HG03139 (cell line): ENCODE measurements around the gene PRM2.
"Not testable (repeated sequence)": the region's sequence is repeated elsewhere in the genome, so short reads cannot be mapped to it uniquely, and the experiment has no call there.

Experiments
- ATAC-seq: cut with Tn5 transposase; IDR thresholded peaks from one replicate; pipeline ENCODE4 v1.9.1; 2021; ENCODE audit not compliant: unreplicated experiment

The PRM2 gene

DNA sequence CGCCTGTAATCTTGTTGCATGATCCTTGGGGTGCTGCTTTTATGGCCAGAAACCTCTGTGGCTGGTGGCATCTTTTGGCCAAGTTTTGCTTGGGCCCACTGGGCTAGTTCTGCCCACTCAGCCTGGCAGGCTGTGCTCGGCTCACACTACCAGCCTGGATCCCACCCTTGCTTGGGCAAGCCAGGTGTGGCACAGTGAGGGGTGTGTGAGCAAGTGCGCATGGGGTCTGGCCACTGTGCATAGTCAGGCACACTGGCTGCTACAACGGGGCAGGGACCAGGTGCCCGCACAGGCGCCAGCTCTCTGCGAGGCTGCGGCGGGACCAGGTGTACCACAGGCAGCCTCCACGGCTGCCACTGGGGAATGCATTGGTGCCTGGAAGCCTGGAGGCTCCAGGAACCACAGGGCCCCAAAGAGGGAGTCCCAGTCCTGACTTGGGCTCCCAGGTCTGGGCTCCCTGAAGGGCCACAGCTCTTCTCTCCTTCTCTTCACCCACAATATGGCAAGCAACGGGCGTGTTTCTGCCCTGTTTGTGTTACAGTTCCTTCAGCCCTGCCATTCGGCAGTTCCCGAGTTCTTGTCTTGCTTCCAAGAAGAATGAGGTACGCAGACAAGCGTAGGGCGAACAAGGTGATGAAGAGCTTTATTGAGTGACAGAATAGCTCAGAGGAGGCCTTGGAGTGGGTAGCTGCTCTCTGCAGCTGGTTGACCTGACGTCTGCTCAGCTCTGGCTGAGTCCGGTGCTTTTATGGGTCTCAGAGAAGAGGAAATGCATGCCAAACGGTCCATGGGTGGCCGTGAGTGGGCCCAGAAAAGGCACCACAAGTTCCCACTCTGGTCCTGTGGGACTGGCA is 31.6 kb upstream of the PRM2 start:
- ATAC-seq: no peak

DNA sequence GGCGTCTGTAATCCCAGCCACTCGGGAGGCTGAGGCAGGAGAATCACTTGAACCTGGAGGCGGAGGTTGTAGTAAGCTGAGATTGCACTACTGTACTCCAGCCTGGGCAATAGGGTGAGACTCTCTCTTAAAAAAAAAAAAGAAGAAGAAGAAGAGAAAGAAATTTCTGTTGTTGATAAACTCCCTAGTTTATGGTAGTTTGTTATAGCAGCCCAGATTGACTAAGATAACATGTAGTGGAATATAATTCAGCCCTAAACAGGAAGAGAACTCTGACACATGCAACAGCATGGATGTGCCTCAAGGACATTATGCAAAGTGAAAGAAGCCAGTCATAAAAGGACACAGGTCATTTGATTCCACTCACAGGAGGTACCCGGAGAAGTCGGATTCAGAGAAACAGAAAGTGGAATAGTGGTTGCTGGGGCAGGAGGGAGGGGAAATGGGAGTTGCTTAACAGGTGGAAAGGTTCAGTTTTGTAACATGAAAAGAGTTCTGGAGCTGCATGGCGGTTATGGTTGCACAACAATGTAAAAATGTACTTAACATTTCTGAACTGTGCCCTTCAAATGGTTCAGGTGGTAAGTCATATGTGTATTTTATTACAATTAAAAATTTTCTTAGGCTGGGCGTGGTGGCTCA is 30.8 kb upstream of the PRM2 start:
- ATAC-seq: no peak

DNA sequence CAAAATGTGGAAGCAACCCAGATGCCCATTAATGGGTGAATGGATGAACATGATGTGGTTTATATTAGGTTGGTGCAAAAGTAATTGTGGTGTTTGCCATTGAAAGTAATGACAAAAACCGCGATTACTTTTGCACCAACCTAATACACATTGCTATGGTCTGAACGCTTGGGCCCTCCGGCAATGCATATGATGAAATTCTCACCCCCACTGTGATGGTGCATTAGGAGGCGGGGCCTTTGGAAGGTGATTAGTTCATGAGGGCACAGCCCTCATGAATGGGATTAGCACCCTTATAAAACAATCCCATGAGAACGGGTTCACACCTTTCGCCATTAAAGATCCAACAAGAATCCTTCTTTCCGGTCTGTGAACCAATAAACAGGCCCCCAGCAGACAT is 30.1 kb upstream of the PRM2 start:
- no peak for ATAC-seq

DNA sequence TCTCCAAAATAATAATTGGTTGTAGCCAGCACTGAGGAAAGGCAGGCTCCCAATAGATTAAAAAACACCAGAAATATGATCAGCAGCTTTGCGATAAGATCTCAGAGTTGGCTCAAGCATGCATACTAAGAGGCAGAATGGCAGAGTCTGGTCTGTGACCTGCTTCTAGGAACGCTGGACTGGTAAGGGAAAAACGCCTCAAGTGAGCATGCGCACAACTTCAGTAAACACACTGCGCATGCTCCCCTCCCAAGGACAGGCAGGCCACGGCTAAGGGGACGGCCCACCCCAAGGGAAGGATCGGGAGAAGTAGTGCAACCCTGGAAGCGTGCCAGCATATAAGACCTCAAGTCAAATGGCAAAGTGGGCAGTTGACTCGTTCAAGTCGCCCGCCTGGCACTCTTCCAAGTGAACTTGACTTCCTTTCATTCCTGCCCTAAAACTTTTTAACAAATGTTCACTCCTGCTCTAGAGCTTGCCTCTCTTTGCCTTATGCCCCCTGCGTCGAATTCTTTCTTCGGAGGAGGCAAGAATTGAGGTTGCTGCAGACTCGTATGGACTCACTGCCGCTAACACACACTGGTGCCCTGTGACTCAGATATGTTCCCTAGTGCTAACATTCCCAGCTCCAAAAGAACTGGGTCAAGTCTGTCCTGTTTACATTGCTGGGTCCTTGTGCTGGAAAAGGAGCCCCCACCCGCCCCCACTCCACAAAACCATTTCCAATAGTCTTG is 27.3 kb upstream of the PRM2 start:
- ATAC-seq: no peak

DNA sequence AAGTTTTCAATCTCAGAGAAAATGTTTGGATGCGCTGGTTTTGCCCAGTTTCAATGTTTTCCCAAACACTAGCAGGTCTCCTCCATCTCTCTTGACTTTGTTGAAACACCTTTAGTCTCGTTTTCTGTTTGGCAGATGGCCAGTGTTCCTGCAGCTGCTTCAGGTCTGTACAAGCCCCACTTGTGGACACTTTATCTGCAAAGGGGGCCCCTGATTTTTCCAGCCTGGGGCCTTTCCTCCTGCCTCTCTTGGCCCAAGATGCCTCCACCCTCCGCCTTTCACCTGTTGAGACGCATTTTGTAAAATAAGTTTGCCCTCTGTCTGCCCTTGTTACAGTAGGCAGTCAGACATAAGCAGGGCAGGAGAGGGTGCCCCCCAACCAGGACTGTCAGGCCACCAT is 26.7 kb upstream of the PRM2 start:
- ATAC-seq: no peak

DNA sequence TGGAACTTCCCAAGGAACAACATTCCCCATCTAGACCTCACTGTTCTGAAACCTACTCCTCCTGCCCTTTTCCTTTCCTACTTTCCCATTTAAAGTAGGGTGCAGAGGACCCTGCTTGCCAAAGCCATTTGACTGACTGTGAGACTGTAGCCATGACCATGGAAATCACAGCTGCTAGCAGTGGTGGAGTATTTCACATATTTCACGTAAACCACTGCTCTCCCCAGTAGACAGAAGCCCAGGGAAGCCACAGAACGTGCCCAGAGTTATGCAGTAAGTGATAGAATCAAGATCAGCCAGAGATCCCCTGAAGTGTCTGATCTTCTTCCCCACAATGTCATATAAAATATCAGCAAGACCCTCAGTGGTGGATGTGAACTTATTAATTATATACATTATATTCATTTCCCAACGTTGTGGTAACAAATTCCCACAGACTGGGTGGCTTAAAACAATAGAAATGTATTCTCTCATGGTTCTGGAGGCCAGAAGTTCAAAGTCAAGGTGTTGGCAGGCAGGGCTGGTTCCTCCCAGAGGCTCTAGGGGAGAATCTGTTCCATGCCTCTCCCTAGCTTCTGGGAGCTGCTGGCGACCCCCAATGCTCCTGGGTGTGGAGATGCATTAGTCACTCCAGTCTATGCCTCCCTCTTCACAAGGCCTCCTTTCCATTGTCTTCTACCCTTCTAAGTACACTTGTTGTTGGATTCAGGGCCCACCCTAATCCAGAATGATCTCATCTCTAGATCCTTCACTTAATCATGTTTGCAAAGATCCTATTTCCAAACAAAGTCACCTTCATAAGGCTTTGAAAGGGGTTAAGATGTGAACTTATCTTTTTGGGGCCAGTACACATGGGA is 25.6 kb upstream of the PRM2 start:
- ATAC-seq: no peak

DNA sequence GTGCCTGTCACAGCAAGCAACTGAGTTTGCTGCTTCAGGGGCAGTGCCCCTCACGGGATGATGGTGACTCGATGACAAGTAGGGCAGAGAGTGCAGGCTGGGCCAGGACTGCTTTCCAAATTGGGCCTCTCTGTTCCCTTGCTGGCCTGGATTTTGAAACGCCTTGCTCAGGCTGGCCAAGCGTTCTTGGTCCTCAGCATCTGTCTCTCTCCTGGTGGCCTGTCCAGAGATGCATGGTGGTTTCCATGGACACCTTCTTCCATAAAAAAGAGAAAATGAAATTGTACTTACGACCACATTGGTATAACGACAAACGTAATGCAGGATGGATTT is 24.2 kb upstream of the PRM2 start:
- no peak for ATAC-seq

DNA sequence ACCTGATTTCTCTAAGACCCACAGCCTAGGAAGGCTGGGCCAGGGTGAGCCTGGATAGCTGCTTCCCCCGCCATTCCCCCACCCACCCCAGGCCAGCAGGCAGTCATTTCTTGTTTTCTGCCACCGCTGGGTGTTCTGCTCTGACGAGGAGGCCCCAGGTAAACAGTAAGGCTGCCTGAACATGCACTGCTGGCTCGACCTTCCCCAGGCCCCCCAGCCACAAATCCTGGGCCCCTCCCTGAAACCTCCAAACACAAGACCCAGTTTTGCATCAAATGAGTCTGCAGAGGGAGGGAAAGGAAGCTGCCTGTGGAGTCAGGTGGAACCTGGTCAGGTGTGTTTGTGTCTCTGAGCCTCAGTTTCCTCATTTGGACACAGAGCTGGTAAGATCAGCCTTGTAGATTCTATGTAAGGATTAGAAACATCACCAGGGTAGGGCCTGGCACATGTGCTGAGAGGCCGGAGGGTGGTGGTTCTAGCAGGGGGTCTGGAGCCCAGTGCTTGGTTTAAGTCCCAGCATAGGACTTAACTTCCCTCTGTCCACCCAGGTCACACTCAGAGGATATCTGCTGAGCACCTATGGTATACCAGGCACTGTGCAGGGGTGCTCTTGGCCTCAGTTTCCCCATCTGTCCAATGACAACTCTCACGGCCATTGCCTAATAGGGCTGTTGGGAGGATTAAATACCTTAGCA is 23.7 kb upstream of the PRM2 start:
- ATAC-seq: no peak

DNA sequence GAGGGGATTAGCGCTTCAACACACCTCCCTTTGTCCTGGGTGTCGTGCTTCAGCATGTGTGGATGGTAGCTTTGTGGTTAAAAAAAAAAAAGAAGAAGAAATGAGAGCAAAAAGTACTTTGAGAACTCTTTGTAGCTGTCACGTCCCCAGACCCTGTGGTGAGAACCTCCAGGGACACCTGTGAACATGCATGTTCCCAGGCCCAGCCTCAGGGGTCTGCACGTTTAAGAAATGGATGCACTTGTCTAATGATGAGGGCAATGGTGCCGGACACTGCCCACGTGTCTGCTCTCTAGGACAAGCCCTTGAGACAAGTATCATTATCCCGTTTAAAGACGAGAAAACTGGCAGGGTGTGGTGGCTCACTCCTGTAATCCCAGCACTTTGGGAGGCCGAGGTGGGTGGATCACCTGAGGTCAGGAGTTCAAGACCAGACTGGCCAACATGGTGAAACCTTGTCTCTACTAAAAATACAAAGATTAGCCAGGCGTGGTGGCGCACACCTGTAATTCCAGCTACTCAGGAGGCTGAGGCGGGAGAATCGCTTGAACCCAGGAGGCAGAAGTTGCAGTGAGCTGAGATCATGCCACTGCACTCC is 22.8 kb upstream of the PRM2 start:
- not testable (repeated sequence) for ATAC-seq

DNA sequence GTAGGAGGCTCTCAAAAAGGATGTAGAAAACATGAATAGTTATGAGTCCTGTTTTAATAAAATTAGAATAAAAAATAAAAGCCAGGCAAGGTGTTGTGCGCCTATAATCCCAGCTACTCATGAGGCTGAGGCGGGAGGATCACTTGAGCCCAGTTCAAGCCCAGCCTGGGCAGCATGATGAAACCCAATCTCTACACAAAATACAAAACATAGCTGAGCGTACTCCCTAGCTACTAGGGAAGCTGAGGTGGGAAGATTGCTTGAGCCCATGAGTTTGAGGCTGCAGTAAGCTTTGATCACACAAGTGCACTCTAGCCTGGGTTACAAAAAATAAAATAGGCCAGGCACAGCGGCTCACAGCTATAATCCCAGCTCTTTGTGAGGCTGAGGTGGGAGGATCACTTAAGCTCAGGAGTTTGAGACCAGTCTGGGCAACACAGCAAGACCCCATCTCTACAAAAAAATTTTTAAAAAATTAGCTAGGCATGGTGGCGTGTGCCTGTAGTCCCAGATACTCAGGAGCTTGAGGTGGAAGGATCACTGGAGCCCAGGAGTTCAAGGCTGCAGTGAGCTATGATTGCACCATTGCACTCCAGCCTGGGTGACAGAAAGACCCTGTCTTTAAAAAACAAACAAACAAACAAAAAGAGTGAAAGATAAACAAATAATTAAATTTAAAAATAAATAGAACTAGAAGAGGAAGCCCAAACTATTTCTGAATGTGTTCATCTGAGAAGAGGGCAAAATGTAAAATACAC is 22.0 kb upstream of the PRM2 start:
- ATAC-seq: no peak

DNA sequence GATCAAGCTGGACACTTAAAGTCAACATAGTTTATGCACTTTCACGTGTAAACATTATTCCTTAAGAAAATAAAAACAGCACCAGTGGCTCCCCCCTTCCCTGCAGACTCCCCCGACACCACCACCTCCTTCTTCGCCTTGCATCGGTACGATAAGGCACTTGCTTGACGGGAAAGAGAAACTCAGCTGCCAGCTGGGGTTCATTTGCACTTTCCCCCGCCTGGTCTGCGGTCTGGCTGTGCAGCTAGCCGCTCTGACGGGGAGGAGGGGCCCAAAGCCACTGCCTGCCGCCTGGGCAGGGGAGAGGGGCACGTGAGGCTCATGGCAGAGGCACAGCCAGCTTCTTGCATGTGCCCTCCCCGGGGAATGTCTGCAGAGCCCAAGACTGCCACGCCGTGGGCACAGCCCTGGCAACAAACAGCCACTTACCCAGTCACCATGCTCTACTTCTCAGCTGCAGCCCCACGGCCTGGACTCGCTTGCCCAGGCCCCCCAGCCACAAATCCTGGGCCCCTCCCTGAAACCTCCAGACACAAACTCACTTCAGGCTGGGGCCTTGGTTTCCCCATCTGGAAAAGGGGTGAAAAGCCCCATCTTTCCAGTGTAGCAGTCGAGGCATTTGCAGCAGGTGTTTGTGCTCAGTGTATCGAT is 21.3 kb upstream of the PRM2 start:
- ATAC-seq: peak; percentile 77

DNA sequence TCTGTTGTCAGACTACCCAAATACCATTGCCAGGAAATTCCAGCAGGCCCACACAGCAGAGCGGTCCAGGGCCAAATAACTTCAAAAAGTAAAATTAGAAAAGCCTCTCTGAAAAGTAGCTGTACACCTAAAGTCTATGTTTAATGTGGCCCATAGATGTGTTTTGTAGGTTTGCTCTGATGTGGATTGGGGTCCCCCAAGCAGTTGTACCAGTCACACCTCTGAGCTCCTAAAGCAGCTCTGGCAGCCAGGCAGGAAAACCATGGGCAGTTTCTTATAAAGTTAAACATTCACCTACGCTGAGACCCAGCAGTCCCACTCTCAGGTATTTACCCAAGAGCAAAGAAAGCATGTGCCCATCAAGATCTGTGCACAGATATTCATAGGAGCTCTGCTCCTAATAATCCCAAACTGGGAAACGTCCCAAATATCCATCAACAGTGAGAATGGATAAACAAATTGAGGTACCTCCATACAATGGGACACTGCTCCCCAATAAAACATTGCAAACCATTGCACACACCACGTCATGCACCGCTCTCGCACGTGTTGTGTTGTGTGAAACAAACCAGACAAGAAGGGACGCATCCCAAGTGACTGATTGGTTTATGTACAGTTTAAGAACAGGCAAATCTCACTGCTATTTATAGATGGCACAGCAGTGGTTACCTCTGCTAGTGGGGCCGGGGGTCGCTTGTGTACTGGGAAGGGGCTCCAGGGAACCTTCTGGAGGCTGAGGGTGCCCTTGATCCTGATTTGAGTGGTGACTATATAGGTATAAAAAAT is 20.6 kb upstream of the PRM2 start:
- peak; percentile 11 for ATAC-seq

DNA sequence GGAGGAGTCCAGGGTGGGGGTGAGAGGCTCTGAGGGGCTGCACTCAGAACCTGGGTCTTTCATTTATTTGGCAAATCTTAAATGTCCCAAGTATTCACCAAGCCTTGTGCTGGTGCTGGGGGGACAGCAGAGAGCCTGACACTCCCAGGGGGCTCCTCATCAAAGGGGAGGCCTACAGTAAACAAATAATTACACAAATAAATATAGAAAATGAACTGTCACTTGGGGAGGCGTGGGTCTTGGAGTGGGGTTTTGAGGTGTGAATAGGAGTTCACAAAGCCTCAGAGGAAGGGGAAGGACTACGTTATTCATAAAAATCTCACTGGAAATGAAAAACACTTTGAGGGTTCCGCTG is 20.0 kb upstream of the PRM2 start:
- ATAC-seq: no peak

DNA sequence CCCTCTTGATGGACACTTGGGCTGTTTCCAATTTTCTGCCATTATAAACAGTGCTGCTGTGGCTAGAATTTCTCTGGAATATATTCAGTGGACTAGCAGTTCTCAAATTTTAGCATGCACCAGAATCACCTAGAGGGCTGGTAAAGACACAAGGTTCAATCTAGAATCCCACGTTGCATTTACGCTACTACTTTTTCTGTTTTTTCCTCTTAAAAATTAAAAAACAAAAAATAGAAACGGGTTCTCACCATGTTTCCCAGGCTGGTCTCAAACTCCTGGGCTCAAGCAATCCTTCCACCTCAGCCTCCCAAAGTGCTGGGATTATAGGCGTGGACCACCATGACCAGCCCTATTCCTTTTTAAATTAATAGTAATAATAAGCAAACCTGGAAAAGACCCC is 19.4 kb upstream of the PRM2 start:
- no peak for ATAC-seq

DNA sequence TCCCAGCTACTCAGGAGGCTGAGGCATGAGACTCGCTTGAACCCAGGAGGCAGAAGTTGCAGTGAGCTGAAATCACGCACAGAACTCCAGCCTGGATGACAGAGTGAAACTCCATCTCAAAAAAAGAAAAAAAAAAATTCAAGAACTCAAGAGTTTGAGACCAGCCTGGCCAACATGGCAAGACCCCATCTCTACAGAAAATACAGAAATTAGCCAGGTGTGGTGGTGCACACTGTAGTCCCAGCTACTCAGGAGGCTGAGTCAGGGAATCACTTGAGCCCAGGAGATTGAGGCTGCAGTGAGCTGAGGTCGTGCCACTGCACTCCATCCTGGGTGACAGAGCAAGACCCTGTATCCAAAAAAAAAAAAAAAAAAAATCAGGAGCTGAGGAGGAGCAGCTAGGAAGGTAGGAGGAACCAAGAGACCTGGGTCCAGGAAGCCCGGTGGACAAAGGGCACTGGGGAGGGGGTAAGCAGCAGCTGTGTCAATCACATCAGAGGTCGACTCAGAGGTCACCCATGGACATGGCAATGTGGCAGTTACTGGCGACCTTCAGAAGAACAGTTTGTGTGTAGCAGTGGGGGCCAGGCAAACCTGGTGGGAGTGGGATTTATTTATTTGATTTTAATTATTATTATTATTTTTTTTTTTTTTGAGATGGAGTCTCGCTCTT is 15.9 kb upstream of the PRM2 start:
- ATAC-seq: no peak

DNA sequence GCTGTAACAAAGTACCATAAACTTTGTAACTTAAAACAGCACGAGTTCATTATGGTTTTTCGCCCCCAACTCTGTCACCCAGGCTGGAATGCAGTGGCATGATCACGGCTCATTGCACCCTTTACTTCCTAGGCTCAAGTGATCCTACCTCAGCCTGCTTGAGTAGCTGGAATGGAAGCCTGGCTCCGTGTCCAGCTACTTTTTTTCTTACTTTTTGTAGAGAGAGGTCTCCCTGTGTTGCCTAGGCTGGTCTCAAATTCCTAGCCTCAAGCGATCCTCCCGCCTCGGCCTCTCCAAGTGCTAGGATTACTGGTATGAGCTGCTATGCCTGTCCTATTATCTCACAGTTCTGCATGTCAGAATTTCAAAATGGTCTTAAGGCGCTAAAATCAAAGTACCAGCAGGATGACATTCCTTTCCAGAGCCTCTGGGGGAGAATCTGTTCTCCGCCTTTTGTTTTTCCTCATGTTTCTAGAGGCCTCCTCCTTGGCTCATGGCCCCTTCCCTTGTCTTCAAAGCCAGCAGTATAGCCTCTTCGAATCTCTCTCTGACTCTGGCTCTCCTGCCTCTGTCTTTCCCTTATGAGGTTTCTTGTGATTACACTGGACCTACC is 14.9 kb upstream of the PRM2 start:
- no peak for ATAC-seq
